Loucy (cell line): Measurements from ENCODE around the gene MRM2.

Experiments
- EZH2phosphoT487 ChIP-seq: fragments of 200-600 bp; IDR thresholded peaks from 2 replicates; pipeline ENCODE4 v1.6.1; 2018; ENCODE audit warnings: antibody characterized with exemption, mild to moderate bottlenecking, moderate library complexity, borderline replicate concordance
- TF ChIP-seq, protein P1 (sequence below): fragments of 200-600 bp; sonication (generic); conservative IDR thresholded peaks from 2 replicates; pipeline ENCODE4 v1.5.1; 2014; ENCODE audit warnings: mild to moderate bottlenecking, antibody characterized with exemption, low read length

DNA sequence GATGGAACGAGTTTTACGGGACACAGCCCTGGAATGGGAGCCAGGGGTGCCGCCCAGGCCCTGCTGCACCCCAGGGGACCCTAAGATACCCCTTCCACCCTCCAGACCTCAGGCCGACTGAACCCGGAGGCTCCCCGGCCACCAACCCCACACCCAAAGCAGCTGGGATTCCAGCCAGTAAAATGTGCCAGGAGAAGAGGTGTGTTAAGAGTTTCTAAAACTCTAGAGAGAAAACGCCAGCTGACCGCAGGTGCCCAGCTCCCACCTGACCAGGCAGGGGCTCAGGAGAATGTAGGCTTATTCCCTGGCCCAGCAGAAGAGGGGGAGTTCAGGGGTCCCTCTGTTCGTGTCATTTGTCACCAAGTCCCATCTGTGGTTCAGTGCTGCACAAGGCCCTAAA, 17.5 kb upstream of the MRM2 start:
- TF ChIP-seq, protein P1, sequence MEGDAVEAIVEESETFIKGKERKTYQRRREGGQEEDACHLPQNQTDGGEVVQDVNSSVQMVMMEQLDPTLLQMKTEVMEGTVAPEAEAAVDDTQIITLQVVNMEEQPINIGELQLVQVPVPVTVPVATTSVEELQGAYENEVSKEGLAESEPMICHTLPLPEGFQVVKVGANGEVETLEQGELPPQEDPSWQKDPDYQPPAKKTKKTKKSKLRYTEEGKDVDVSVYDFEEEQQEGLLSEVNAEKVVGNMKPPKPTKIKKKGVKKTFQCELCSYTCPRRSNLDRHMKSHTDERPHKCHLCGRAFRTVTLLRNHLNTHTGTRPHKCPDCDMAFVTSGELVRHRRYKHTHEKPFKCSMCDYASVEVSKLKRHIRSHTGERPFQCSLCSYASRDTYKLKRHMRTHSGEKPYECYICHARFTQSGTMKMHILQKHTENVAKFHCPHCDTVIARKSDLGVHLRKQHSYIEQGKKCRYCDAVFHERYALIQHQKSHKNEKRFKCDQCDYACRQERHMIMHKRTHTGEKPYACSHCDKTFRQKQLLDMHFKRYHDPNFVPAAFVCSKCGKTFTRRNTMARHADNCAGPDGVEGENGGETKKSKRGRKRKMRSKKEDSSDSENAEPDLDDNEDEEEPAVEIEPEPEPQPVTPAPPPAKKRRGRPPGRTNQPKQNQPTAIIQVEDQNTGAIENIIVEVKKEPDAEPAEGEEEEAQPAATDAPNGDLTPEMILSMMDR: no peak
- TF ChIP-seq EZH2phosphoT487: no peak
